ENCODE data around the gene FHDC1.

FHDC1 gene

DNA sequence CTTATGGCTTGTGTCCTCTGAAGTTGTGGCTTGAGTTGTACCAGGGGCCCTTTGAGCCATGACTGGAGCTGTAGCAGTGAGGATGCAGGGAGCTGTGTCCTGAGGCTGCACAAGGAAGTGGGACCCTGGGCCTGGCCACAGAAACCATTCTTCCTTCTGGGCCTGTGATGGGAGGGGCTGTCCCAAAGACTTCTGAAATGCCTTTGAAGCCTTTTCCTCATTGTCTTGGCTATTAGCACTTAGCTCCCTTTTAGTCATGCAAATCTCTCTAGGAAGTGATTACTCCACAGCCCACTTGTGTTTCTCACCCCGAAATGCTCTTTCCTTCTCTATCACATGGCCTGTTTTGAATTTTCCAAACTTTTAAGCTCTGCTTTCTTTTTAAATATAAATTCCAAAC, 92.4 kb downstream of the FHDC1 start:
- Histone ChIP-seq H2AFZ (ENCODE audit: low read depth, low read length) (no peak overlapping the region), H3K9me3 (ENCODE audit: insufficient read depth, low read length) (peaks cover 18% of the 10 kb centered on the region; the same call in 1 of the 2 replicates), H4K20me1 (ENCODE audit: insufficient read depth, low read length) (no peaks in the 10 kb centered on the region), H3K27ac (ENCODE audit: low read length) (no peak overlapping the region), H3K9ac (ENCODE audit: low read length) (no peak overlapping the region), H3K4me3 (ENCODE audit: low read length) (no peak overlapping the region), H3K4me1 (ENCODE audit: low read length) (peaks cover 20% of the 10 kb centered on the region), H3K27me3 (ENCODE audit: low read depth, low read length) (no peaks in the 10 kb centered on the region), H3K79me2 (ENCODE audit: low read length) (no peaks in the 10 kb centered on the region), H3K4me2 (ENCODE audit: low read length) (no peak overlapping the region), H3K36me3 (replicated peaks; ENCODE audit: low read depth, low read length) (peaks cover 4% of the 10 kb centered on the region)
- TF ChIP-seq, protein P1, sequence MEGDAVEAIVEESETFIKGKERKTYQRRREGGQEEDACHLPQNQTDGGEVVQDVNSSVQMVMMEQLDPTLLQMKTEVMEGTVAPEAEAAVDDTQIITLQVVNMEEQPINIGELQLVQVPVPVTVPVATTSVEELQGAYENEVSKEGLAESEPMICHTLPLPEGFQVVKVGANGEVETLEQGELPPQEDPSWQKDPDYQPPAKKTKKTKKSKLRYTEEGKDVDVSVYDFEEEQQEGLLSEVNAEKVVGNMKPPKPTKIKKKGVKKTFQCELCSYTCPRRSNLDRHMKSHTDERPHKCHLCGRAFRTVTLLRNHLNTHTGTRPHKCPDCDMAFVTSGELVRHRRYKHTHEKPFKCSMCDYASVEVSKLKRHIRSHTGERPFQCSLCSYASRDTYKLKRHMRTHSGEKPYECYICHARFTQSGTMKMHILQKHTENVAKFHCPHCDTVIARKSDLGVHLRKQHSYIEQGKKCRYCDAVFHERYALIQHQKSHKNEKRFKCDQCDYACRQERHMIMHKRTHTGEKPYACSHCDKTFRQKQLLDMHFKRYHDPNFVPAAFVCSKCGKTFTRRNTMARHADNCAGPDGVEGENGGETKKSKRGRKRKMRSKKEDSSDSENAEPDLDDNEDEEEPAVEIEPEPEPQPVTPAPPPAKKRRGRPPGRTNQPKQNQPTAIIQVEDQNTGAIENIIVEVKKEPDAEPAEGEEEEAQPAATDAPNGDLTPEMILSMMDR (IDR thresholded peaks at IDR 0.05; ENCODE audit: low read depth, low read length): no peak
- no peak for TF ChIP-seq EZH2phosphoT487 (IDR thresholded peaks at IDR 0.05; ENCODE audit: low read depth)
